ENCODE measurements around the gene SZRD1. TPM values are rescaled to one million over a fixed set of nuclear protein-coding genes. Genes with fewer than 3 reads are reported as not detected.
"Not testable (repeated sequence)": the region's sequence is repeated elsewhere in the genome, so short reads cannot be mapped to it uniquely, and the experiment has no call there.

Gene SZRD1
- total and polyA plus RNA-seq, 5 experiments from 2014 or later = 47.5 to 93.6 (median 50.1) TPM

GRCh38 chr1:16349847-16350406 is 17.1 kb upstream of the SZRD1 start:
- Mint-ChIP-seq H3K27me3 (no peaks in the 10 kb centered on the region), H3K9me3 (no peaks in the 10 kb centered on the region), H3K4me1 (peaks cover 12 to 64% (median 53%) of the 10 kb centered on the region in 4 donors), H3K27ac (peak overlapping the region in 1 of 10 donors; percentile 81), H3K36me3 (peaks cover 0 to 5% (median 0%) of the 10 kb centered on the region in 3 donors), H3K4me3 (peak overlapping the region in 9 of 10 donors; percentile 19 to 96 (median 42))
- POLR2A ChIA-PET = no interaction called here
- DNase-seq = no peak
- ATAC-seq = no peak

GRCh38 chr1:16351456-16351993 is 15.5 kb upstream of the SZRD1 start:
- peak overlapping the region; percentile 89 to 96 (median 93) for H3K4me3 Mint-ChIP-seq
- no peaks in the 10 kb centered on the region for H3K36me3 Mint-ChIP-seq
- H3K27ac Mint-ChIP-seq = peak overlapping the region; percentile 80 to 98 (median 94)
- POLR2A ChIA-PET = interaction anchor here (0.5 to 6.0 kb wide), 6 partner anchors 10 to 700 kb away, joined by 3 to 69 read pairs (median 4); partner anchors contain the start of gene SZRD1
- ATAC-seq = no peak
- H3K27me3 Mint-ChIP-seq = no peaks in the 10 kb centered on the region
- peak in 2 of 10 donors; percentile 13 to 20 for DNase-seq
- no peaks in the 10 kb centered on the region for H3K9me3 Mint-ChIP-seq
- H3K4me1 Mint-ChIP-seq = peaks cover 11 to 57% (median 44%) of the 10 kb centered on the region in 4 donors

GRCh38 chr1:16351994-16352841 is 14.8 kb upstream of the SZRD1 start, which contains the start of gene FBXO42:
Gene FBXO42, minus strand, starts transcription at chr1:16352480. Its CDS starts 37,062 bp downstream, at chr1:16315418.
- H3K4me1 Mint-ChIP-seq = peaks cover 11 to 55% (median 42%) of the 10 kb centered on the region in 4 donors
- peak; percentile 86 to 92 for ATAC-seq

GRCh38 chr1:16352842-16353535 is 14.1 kb upstream of the SZRD1 start:
- DNase-seq = peak in 1 of 10 donors; percentile 58
- Mint-ChIP-seq H3K9me3 (no peaks in the 10 kb centered on the region), H3K4me3 (peak overlapping the region; percentile 89 to 96 (median 93)), H3K36me3 (no peaks in the 10 kb centered on the region), H3K27me3 (no peaks in the 10 kb centered on the region), H3K27ac (peak overlapping the region; percentile 80 to 97 (median 94)), H3K4me1 (peaks cover 11 to 47% (median 38%) of the 10 kb centered on the region in 4 donors)
- no peak for ATAC-seq
- POLR2A ChIA-PET = interaction anchor here (0.7 to 6.0 kb wide), 7 partner anchors 12 to 421 kb away, joined by 3 to 69 read pairs (median 3); partner anchors contain the start of genes NECAP2 and SZRD1

More at GRCh38 chr1:16351994-16352841, 14.8 kb upstream of the SZRD1 start, which contains the start of gene FBXO42:
- Mint-ChIP-seq H3K4me3 (peak within 1 kb of the TSS; percentile 89 to 96 (median 93)), H3K9me3 (no peaks in the 10 kb centered on the region), H3K27me3 (no peaks in the 10 kb centered on the region), H3K27ac (peak within 1 kb of the TSS; percentile 80 to 98 (median 94)), H3K36me3 (no peaks in the 10 kb centered on the region)
- peak; percentile 89 to 96 (median 92) for DNase-seq
- POLR2A ChIA-PET = interaction anchor here (0.5 to 6.0 kb wide), 8 partner anchors 9 to 700 kb away, joined by 3 to 69 read pairs (median 4); partner anchors contain the start of genes NECAP2 and SZRD1

GRCh38 chr1:16354619-16355018 is 12.4 kb upstream of the SZRD1 start:
- no peak for DNase-seq
- POLR2A ChIA-PET = interaction anchor here (1.0 to 6.0 kb wide), 2 partner anchors 11 to 15 kb away, joined by 3 to 69 read pairs; partner anchors contain the start of gene SZRD1

GRCh38 chr1:16356867-16357266 is 10.2 kb upstream of the SZRD1 start:
- no peaks in the 10 kb centered on the region for H3K36me3 Mint-ChIP-seq
- no peak overlapping the region for H3K4me3 Mint-ChIP-seq
- H3K9me3 Mint-ChIP-seq = no peaks in the 10 kb centered on the region
- H3K27me3 Mint-ChIP-seq = no peaks in the 10 kb centered on the region
- ATAC-seq = no peak
- H3K4me1 Mint-ChIP-seq = peaks cover 0 to 16% (median 10%) of the 10 kb centered on the region in 4 donors
- H3K27ac Mint-ChIP-seq = no peak overlapping the region
- POLR2A ChIA-PET = no interaction called here
- no peak for DNase-seq

More at GRCh38 chr1:16354619-16355018, 12.4 kb upstream of the SZRD1 start:
- H3K9me3 Mint-ChIP-seq = no peaks in the 10 kb centered on the region
- peaks cover 10 to 37% (median 30%) of the 10 kb centered on the region in 4 donors for H3K4me1 Mint-ChIP-seq
- H3K27me3 Mint-ChIP-seq = no peaks in the 10 kb centered on the region
- H3K36me3 Mint-ChIP-seq = no peaks in the 10 kb centered on the region
- peak overlapping the region in 4 of 10 donors; percentile 7 to 58 (median 28) for H3K4me3 Mint-ChIP-seq
- peak overlapping the region in 3 of 10 donors; percentile 46 to 76 (median 58) for H3K27ac Mint-ChIP-seq
- ATAC-seq = no peak

- not testable (repeated sequence) for DNase-seq, ATAC-seq, H3K36me3 Mint-ChIP-seq, H3K9me3 Mint-ChIP-seq, H3K27me3 Mint-ChIP-seq, H3K4me3 Mint-ChIP-seq
- POLR2A ChIA-PET = interaction anchor here (0.6 to 6.8 kb wide), 6 partner anchors 12 to 289 kb away, joined by 3 to 69 read pairs (median 4); partner anchors contain the start of gene FBXO42
- Mint-ChIP-seq H3K27ac (peak overlapping the region in 1 of 10 donors; percentile 56), H3K4me1 (peaks cover 7 to 41% (median 25%) of the 10 kb centered on the region in 4 donors)
Measured at GRCh38 chr1:16365146-16365498, 1.9 kb upstream of the SZRD1 start.

- ATAC-seq (peak; percentile 70 to 71), DNase-seq (peak; percentile 68 to 94 (median 83))
- Mint-ChIP-seq H3K36me3 (peaks cover 0 to 9% (median 0%) of the 10 kb centered on the region in 3 donors), H3K27me3 (no peaks in the 10 kb centered on the region), H3K4me1 (peaks cover 14 to 58% (median 38%) of the 10 kb centered on the region in 4 donors), H3K4me3 (peak overlapping the region; percentile 94 to 99 (median 96)), H3K9me3 (no peaks in the 10 kb centered on the region), H3K27ac (peak overlapping the region; percentile 92 to 100 (median 98))
- POLR2A ChIA-PET = interaction anchor here (0.7 to 6.8 kb wide), 7 partner anchors 8 to 73 kb away, joined by 3 to 69 read pairs (median 3); partner anchors contain the start of genes FBXO42 and NECAP2
Measured at GRCh38 chr1:16367258-16367967, 371 bp downstream of the SZRD1 start.

- H3K4me1 Mint-ChIP-seq = peaks cover 20 to 65% (median 44%) of the 10 kb centered on the region in 4 donors
- DNase-seq = peak in 1 of 10 donors; percentile 8
Measured at GRCh38 chr1:16367968-16368890, 1.2 kb downstream of the SZRD1 start.

GRCh38 chr1:16369821-16370220 is 2.8 kb downstream of the SZRD1 start:
- no peak for DNase-seq
- no peaks in the 10 kb centered on the region for H3K27me3 Mint-ChIP-seq
- no peak for ATAC-seq
- H3K36me3 Mint-ChIP-seq = peaks cover 0 to 24% (median 5%) of the 10 kb centered on the region in 3 donors
- H3K4me1 Mint-ChIP-seq = peaks cover 26 to 67% (median 55%) of the 10 kb centered on the region in 4 donors
- peak overlapping the region in 4 of 10 donors; percentile 94 to 98 (median 96) for H3K4me3 Mint-ChIP-seq
- H3K27ac Mint-ChIP-seq = peak overlapping the region in 1 of 10 donors; percentile 18
- no peaks in the 10 kb centered on the region for H3K9me3 Mint-ChIP-seq
- POLR2A ChIA-PET = interaction anchor here (0.9 to 1.5 kb wide), 2 partner anchors 9 to 15 kb away, joined by 3 to 5 read pairs; no protein-coding TSS in a partner anchor

More at GRCh38 chr1:16367968-16368890, 1.2 kb downstream of the SZRD1 start:
- Mint-ChIP-seq H3K27ac (peak overlapping the region; percentile 92 to 100 (median 98)), H3K36me3 (peaks cover 0 to 16% (median 5%) of the 10 kb centered on the region in 3 donors), H3K4me3 (peak overlapping the region; percentile 94 to 99 (median 96)), H3K27me3 (no peaks in the 10 kb centered on the region), H3K9me3 (no peaks in the 10 kb centered on the region)
- no peak for ATAC-seq
- POLR2A ChIA-PET = interaction anchor here (0.6 to 6.8 kb wide), 7 partner anchors 8 to 579 kb away, joined by 3 to 69 read pairs (median 3); partner anchors contain the start of genes FBXO42 and NECAP2
